Activated CD4-positive, CD25-positive, alpha-beta regulatory T cell treated with anti-CD3 and anti-CD28 coated beads, Interleukin-2, amount 50 U/mL, for 16 hours (primary cell): ENCODE measurements around the gene ZNF200.
"Not testable (repeated sequence)": the region's sequence is repeated elsewhere in the genome, so short reads cannot be mapped to it uniquely, and the experiment has no call there.

Experiments used
- DNase-seq: peaks from one replicate; pipeline ENCODE4 v3.0.0-alpha.2; 2020; ENCODE audit warnings: low read depth, low spot score

ZNF200 gene

DNA sequence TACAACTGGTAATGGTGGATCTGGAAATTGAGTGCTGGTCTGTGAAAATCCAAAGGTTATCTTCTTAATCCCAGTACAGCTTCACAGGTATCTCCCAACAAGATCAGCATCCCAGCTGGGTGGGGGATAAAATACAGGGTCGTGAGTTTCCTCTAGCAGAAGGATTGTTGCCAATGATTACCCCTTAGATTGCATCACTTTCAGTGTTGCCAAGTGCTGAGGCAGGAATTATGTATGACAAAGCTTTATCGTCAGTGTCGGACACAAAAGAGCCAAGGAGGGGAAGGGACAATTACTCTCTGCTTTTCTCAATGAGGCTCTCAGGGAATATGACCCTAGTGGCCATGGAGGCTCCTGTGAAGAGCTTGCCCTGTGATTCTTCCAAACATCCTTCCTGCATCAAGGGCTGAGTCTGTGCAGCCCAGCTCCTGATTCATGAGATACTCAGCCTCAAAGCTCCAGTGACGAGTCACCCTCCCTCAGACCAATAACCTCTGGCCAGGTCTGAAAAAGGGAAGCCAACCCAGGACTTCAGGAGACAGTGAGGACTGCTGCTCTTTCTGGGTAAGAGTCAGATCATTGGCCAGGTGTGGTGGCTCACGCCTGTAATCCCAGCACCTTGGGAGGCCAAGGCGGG, 31.9 kb downstream of the ZNF200 start:
- DNase-seq, result no peak

DNA sequence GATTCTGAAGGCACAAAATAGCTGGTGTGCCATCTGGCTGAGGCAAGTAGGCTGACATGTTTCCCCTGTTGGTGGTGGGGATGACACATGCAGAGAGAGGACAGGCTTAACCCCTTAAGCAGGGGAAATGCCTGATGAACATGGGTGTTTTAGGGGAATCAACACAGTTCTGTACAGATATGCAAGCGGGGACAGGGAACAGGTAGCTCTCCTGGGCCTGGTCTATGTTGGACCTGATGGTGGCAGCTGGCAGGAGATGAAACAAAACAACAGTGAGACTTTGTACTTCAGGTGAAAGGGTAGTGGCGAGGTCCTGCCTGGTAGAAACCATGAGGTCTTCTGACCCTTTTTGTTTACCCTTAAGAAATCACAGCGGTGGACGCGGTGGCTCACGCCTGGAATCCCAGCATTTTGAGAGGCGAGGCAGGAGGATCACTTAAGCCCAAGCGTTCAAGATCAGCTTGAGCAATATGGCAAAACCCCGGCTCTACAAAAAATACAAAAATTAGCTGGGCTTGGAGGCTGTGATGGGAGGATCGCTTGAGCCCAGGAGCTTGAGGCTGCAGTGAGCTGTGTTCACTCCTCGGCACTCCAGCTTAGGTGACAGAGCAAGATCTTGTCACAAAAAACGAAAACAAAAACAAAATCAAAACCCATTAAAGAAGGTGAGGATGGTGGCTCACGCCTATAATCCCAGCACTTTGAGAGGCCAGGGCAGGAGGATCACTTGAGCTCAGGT, 36.5 kb downstream of the ZNF200 start:
- no peak for DNase-seq

- DNase-seq, result not testable (repeated sequence)
Measured at GRCh38 chr16:3197694-3198333, 37.1 kb downstream of the ZNF200 start.

DNA sequence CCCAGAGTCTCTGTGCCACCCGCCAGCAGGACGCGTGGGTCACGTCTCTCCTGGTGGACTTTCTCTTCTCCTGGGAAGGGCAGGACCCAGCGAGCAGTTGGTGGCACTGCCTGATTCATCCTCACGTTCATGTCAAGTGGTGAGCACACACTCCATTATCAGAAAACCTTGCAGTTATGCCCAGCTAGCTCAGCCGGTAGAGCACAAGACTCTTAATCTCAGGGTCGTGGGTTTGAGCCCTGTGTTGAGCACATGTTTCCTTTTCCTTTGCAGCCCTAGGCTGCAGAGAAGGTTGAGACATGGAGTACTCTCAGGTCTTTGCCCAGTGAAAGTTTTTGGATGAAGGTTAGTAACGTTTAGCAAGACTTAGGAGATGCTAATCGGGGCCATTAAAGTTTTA, 39.0 kb downstream of the ZNF200 start:
- no peak for DNase-seq

GRCh38 chr16:3194792-3195191, 40.2 kb downstream of the ZNF200 start:
- DNase-seq, result no peak

- no peak for DNase-seq
Measured at GRCh38 chr16:3193221-3194212, 41.4 kb downstream of the ZNF200 start.

GRCh38 chr16:3192476-3193019, 42.4 kb downstream of the ZNF200 start:
- DNase-seq, result no peak

GRCh38 chr16:3190949-3191353, 44.0 kb downstream of the ZNF200 start:
- no peak for DNase-seq

DNA sequence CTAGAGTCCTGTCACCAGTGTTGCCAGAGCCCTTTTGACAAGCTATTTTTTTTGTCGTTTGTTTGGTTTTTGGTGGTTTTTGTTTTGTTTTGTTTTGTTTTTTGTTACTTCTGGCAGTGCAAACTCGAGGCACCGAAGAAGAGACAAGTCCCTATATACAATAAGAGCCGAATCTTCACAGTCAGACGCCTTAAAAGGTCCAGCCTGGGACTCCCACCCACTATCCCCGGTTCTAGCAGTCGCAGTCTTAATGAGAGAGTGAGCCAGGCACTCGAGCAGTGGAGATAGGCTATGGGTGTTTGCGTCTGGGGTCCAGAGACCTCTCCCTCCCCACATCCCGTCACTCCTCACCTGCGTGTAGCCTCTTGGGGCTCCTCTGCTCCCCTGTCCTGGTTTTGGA, 45.1 kb downstream of the ZNF200 start:
- DNase-seq, result no peak

- no peak for DNase-seq
Measured at GRCh38 chr16:3188925-3189825, 45.8 kb downstream of the ZNF200 start.

DNA sequence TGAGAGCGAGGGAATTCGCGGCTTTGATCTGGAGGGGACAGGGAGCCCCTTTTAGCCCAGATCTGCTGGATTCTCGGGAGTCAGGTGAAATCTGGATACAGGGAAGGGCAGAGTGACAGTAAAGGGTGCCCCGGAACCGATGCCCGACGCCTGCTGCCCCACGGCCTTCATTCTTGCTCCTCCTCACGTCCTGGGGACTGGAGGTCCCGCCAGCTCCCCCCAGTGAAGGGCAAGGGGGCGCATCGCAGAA, 46.4 kb downstream of the ZNF200 start:
- no peak for DNase-seq

DNA sequence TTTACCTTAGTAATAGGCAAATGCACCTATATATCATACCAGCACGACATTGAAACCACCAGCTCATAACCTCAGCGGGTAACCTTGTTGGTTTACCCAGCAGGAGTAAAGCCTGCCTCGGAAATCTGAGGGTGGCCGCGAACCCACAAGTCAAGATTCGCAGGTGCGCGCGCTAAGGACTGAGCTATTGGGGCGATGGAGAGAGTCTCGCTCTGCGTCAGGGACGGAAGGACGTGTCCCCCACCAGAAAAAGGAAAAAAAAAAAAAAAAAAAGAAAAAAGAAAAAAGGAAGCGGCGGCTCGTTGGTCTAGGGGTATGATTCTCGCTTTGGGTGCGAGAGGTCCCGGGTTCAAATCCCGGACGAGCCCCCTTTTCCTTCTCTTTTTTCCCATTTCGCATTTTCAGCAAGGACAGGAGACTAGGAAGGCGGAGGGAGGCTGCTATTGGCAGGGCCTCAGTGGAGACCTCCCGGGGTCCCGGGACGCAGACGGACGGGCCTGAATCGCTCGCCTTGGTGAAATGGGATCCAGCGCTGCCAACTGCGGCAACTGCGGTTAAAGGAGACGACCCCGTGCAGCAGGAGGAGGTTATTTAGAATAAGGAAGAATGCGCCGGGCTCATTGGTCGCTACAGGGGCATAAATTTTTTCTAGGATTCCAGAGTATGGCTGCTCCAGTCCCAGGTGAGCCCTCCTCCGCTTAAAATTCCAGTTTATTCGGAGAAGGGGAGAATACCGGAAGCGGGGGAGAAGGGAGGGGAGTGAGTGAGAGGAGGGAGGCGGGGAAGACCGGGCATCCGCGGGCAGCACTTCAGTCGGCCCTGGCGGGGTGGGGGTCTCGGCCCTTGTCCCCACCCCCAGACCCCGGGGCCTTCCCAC, 46.9 kb downstream of the ZNF200 start, which contains the start of gene OR1F1:
Gene OR1F1 (plus strand): TSS at position 407 of the 877 bp plus-strand sequence.
- DNase-seq, result no peak

GRCh38 chr16:3186946-3187690, 47.8 kb downstream of the ZNF200 start:
- no peak for DNase-seq

GRCh38 chr16:3183445-3184139, 51.4 kb downstream of the ZNF200 start:
- no peak for DNase-seq

DNA sequence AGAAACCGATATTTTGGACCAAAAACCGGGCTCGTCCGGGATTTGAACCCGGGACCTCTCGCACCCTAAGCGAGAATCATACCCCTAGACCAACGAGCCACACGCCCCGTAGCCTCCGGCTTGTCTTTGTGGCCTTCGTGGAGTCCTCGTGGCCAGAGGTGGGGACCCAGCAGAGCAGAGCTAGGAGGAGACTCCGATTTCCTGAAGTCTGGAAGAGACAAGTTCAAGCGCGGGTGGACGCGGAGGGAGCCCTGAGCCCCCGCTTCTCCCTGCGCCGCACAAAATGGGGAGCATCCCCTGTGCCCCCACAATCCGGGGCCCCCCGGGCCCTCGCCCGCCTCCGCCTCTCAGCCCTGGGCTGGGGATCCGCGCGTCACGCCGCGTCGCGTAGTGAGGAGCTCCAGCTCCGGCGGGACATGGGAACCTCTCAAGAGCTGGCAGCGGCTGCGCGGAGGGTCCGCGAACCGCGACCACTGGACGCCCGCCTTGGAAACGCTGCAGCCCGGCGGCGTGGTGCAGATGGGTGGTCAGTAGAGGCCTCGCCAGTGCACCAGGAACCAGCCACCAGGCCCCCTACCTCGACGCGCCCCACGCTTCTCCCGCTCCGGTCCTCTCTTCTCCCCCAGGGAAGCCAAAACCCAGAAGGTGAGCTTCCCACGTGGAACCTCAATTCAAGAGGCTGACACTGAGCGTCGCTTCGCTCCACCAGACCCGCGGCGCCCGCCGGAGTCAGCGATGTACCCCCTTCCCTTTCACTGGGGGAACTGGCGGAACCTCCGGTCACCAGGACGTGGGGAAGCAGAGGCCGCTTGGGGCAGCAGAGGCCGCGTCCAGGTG, 52.1 kb downstream of the ZNF200 start:
- no peak for DNase-seq

DNA sequence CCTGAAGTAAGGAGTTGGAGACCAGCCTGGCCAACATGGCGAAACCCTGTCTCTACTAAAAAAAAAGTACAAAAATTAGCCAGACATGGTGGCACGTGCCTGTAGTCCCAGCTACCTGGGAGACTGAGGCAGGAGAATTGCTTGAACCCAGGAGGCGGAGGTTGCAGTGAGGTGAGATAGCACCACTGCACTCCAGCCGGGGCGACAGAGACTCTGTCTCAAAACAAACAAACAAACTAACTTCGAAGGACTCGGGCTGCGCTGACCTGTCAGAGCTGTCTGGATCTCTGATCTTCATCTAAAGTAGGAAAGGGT, 52.7 kb downstream of the ZNF200 start:
- DNase-seq, result not testable (repeated sequence)

DNA sequence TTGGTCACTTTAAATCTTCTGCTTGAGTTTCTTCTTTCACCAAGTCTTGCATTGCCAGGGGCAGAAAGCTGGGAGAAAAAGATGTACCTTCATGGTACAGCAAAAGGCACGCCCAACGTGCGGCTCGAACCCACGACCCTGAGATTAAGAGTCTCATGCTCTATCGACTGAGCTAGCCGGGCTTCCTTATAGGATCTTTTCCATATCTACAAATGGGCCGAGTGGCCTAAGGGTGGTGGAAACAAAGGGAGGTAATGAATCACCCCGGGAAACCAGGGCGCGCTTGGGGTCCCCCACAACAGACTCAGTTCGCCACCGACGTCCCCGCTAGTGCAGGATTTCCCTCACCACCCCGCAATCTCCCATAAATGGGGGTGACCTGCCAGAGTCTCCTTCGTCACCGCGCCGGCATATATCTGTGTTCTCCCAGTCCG, 54.5 kb downstream of the ZNF200 start:
- no peak for DNase-seq
